Kidney epithelial cell (primary cell): ENCODE measurements around the gene COX5A. TPM values are rescaled to one million over a fixed set of nuclear protein-coding genes. Genes with fewer than 3 reads are reported as not detected.
"Not testable (repeated sequence)": the region's sequence is repeated elsewhere in the genome, so short reads cannot be mapped to it uniquely, and the experiment has no call there.

Experiments
- DNase-seq: peaks from one replicate; pipeline ENCODE4 v3.0.0-alpha.2; 2010; ENCODE audit warnings: low read depth
- H3K27me3 ChIP-seq: 2 replicates; pipeline ENCODE4 v1.6.0; 2011; ENCODE audit warnings: low read length; ENCODE audit not compliant: control insufficient read depth, insufficient read depth
- H3K36me3 ChIP-seq: 2 replicates; pipeline ENCODE4 v1.5.1; 2011; ENCODE audit warnings: low read length; ENCODE audit not compliant: control insufficient read depth, insufficient read depth
- H3K4me3 ChIP-seq: 2 replicates; pipeline ENCODE4 v1.5.1; 2011; ENCODE audit warnings: low read depth, mild to moderate bottlenecking, control low read depth, low read length
- CTCF ChIP-seq: IDR thresholded peaks from 2 replicates; pipeline ENCODE4 v1.5.1; 2011; ENCODE audit warnings: mild to moderate bottlenecking, moderate library complexity, low read length, control low read depth, inconsistent platforms; ENCODE audit not compliant: insufficient read depth, poor library complexity, severe bottlenecking
- total RNA-seq: library from RNA; depleted of rRNA; stranded (reverse); fragments of >200 nt; gene quantifications from 2 replicates; pipeline ENCODE4 v1.2.3, GENCODE V29; 2015

The COX5A gene
- total RNA-seq, 1 donor from 2014 or later = 136 TPM

GRCh38 chr15:74890665-74890960 lies 47.3 kb downstream of the COX5A start:
- TF ChIP-seq CTCF = no peak
- no peaks in the 10 kb centered on the region for H3K27me3 ChIP-seq
- peak overlapping the region; percentile 98 for H3K4me3 ChIP-seq
- peaks cover 5% of the 10 kb centered on the region for H3K36me3 ChIP-seq
- DNase-seq = no peak

DNA sequence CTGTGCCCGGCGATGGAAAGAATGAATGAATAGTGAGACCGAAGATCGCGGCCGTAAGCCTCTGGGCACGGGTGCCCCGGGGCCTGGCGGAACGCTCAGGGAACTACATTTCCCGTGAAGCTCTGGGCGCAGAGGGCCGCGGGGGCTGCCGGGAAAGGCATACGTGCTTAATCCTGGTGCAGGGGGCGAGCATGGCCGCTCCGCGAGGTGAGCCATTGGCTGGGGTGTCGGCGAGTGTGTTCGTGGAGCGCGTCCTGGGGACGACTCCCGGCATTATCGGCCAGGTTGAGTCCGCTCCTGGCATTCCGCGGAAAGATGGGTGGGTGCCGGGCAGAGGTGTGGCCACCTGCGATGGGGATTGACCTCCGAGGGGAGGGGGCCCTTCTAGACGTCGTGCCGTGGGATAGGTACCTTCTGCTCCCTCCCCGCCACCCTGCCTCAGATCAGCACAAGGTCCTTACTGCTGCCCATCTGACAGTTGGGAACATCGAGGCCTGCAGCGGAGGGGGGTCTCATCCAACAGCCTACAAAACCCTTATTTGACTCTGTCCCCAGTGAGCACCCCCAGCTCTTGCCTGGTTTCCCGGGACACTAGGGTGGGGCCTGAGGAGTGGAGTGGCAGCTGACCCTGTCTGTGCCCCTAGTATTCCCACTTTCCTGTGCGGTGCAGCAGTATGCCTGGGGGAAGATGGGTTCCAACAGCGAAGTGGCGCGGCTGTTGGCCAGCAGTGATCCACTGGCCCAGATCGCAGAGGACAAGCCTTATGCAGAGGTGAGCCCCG lies 47.8 kb downstream of the COX5A start, which contains the start of gene MPI:
Gene MPI, plus strand, starts transcription at position 160 of the 782 bp plus-strand sequence. Its CDS starts 32 bp downstream, at position 192.
- no peak for TF ChIP-seq CTCF
- Histone ChIP-seq H3K27me3 (no peaks in the 10 kb centered on the region), H3K36me3 (peaks cover 5% of the 10 kb centered on the region), H3K4me3 (peak within 1 kb of the TSS; percentile 98)
- no peak for DNase-seq

GRCh38 chr15:74889390-74889882 lies 48.4 kb downstream of the COX5A start:
- peaks cover 5% of the 10 kb centered on the region for H3K36me3 ChIP-seq
- DNase-seq = no peak
- no peak for TF ChIP-seq CTCF
- H3K27me3 ChIP-seq = no peaks in the 10 kb centered on the region
- H3K4me3 ChIP-seq = peak overlapping the region; percentile 98

DNA sequence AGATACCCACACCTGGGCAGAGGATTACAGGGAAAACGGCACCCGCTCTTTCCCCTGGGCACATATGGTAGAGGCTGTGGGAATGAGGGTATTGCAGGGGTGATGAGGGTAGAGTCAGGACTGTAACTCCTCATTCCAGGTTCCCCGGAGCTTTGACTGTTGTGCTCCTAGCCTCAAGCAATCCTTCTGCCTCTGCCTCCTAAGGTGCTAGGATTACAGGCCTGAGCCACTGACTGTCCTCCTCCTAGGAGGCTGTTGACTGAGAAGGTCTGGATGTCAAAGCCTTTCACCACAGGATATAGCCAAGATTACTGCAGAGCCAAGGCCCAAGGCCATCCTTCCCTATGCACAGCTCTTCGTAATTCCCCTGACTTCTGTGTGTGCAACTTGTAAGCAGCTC lies 49.2 kb downstream of the COX5A start:
- no peak for TF ChIP-seq CTCF
- H3K4me3 ChIP-seq = no peak overlapping the region
- no peak for DNase-seq

GRCh38 chr15:74887537-74888193 lies 50.2 kb downstream of the COX5A start:
- H3K36me3 ChIP-seq, H3K27me3 ChIP-seq, DNase-seq, H3K4me3 ChIP-seq: not testable (repeated sequence)

More for the DNA sequence above, 49.2 kb downstream of the COX5A start:
- Histone ChIP-seq H3K27me3 (no peaks in the 10 kb centered on the region), H3K36me3 (peaks cover 5% of the 10 kb centered on the region)

GRCh38 chr15:74885461-74885860 lies 52.4 kb downstream of the COX5A start:
- H3K36me3 ChIP-seq = no peaks in the 10 kb centered on the region
- no peak for TF ChIP-seq CTCF
- no peak for DNase-seq
- no peaks in the 10 kb centered on the region for H3K27me3 ChIP-seq
- no peak overlapping the region for H3K4me3 ChIP-seq
